ENCODE measurements around the gene WDFY1.

Gene WDFY1

DNA sequence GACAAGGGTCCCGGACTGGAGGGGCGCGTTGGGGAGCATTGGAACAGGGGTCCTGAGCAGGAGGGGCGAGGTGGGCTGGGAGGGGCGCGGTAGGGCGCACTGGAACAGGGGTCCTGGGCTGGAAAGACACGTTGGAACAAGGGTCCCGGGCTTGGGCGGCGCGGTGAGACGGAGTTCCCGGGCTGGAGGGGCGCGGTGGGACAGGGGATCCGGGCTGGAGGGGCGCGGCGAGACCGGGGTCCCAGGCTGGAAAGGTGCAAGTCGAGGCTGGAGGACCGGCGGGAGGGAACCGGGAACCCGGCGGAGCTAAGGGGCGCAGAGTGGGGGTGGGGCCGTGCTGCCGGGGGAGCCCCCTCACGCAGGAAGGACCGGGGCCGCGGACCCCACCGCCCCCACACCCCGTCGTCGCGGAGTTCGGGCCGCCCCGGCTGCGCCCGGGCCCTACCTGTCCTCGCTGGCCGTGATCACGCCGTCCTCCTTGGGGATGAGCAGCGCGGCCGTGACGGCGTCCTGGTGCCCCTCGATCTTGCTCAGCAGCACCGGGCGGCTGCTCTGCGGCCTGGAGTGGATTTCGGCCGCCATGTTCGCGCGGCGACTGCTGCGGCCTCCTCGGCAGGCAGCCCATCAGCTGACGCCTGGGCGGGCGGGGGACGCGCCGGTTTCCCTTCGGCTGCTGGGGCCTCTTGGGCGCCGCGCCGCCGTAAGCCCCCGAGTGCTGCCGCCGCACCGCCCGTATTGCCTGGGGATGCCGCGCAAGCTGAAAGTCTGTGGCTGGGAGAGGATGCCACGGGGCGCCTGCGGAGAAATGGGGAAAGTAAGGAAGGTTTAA, at the start of gene WDFY1:
Gene WDFY1 (minus strand): TSS at position 633 of the 829 bp plus-strand sequence. CDS start 51 bp downstream, at position 582.
- DNase-seq (ENCODE audit: low read depth in 1 of 2, low spot score in 1 of 2), result peak; percentile 61 to 73

- no peak for DNase-seq (ENCODE audit: low read depth in 1 of 2, low spot score in 1 of 2)
Observed at GRCh38 chr2:223994562-223995162, 49.5 kb upstream of the WDFY1 start.

- peak; percentile 8 to 19 for DNase-seq (ENCODE audit: low read depth in 1 of 2, low spot score in 1 of 2)
Observed at GRCh38 chr2:223993634-223994232, 48.6 kb upstream of the WDFY1 start.

DNA sequence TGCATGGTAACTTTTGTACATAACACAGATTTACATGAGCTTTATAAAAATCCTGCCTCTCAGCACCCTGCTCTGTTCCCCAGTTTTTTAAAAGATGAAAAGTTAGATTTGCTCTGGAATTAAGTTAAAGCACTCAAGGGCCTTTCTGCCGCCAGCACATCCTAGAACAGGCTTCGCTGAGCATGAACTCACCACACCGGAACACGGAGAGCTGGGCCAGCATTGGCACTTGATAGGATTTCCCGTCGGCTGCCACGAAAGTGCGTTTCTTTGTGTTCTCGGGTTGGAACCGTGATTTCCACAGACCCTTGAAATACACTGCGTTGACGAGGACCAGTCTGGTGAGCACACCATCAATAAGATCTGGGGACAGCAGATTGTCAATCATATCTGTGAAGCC, 46.5 kb upstream of the WDFY1 start:
- DNase-seq (ENCODE audit: low read depth in 1 of 2, low spot score in 1 of 2), result no peak

DNA sequence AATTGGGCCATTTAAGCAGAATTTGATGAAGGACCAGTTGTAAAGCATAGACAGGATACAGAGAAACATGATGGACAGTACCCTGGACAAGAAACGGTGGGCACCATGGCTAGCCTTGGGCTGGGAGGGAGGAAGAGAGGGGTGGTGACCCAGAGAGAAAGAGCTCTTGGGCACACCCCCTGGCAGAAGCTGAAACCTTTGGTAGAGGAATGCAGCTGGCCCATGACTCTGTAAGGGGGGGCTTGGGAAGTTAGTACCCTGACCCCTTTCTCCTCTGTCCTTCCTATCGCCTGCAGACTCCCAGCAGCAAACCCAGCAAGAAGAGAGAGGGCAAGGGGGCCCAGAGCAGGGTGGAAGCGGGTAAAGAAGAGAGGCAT, 44.7 kb upstream of the WDFY1 start:
- no peak for DNase-seq (ENCODE audit: low read depth in 1 of 2, low spot score in 1 of 2)

DNA sequence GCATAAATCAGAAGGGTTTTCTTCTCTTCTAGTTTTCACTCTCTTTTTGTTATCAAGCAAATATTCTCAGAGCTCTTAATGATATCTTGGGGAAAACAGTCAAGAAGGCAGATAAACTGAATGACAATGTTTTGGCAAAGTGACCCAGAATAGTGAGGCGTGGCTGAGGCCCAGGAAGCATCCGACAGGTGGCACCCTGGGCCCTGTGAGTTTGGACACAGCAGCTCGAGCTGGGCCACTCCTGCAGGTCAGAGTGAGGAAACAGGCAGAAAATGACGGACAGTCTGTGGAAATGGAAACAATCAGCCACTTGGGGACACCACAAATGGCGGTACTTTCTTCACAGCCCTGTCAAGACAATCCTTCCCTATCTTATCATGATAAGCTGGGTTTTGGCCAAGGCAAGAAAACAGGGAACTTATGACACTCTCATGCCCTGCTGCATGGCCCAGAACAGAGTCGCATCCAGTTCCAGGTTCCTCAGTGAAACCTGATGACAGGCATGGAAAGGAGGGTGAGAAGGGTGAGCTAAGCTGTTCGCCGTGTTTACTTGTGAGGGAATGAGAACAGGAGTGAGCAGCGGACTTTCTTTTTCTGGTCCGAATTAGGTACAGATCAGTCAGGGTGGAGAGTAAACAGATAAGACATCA, 44.2 kb upstream of the WDFY1 start:
- DNase-seq (ENCODE audit: low read depth in 1 of 2, low spot score in 1 of 2), result no peak

GRCh38 chr2:223981241-223981640, 36.1 kb upstream of the WDFY1 start:
- no peak for DNase-seq (ENCODE audit: low read depth in 1 of 2, low spot score in 1 of 2)

DNA sequence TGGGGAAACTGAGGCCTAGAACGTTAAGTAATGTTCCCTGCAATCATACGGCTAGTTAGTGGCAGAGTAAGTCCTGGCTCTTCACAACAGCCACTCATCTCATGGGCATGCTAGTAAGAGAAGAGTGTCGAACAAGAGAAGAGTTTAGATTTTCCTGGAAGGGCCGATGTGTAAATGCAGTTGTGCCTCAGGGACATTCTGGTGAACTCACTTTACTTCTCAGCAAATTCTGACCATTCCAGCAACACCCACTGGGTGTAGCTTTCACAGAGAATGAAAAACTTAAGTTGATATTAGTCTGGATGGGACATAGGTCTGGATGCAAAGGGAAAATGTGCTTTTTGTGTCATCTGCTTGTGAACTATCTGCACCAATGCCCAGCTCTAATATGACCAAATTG, 35.7 kb upstream of the WDFY1 start:
- DNase-seq (ENCODE audit: low read depth in 1 of 2, low spot score in 1 of 2), result no peak

DNA sequence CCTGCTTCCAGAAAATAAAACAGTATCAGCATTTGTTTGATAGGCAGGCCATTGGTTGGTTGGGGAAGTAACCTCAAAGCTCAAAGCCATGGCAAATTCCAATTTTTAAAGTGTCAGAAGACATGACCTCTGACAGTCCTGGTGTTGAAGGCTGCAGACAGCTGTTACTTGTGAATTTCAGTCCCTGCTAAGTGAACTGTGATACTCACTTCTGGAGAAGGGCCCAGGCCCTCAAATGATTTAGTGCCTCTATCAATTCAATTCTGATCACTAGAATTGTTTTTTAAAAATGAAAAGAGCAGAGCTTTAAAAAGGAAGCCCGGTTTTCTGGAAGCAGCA, 35.2 kb upstream of the WDFY1 start:
- DNase-seq (ENCODE audit: low read depth in 1 of 2, low spot score in 1 of 2), result no peak

DNA sequence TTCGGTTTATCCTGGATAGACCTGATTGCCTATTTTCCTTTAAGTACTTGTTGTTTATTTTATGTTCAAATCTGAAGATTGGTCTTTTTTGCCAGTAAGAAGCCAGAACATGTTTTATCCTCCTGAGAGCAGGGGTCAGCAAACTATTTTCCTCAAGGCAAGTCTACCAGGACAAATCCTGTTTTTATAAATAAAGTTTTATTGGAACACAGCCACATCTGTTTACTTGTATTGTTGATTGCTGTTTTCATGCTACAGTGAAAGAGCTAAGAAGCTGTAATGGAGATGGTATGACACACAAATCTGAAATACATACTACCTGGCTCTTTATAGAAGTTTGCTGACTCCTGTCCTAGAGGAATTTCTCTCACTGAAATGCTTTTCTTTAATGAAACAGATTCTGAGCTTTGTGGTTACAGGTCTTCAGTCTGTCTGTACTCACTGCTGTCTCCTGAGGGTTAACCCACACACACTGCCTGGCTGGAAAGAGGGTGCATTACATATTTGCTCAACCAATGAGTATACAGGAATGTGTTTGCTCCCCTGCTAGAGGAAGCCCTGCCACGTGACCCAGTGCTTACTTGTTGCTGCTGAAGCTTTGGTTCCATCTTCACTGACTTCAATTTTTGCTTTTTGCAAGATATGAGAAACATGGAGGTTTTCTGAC, 34.7 kb upstream of the WDFY1 start:
- DNase-seq (ENCODE audit: low read depth in 1 of 2, low spot score in 1 of 2), result no peak

DNA sequence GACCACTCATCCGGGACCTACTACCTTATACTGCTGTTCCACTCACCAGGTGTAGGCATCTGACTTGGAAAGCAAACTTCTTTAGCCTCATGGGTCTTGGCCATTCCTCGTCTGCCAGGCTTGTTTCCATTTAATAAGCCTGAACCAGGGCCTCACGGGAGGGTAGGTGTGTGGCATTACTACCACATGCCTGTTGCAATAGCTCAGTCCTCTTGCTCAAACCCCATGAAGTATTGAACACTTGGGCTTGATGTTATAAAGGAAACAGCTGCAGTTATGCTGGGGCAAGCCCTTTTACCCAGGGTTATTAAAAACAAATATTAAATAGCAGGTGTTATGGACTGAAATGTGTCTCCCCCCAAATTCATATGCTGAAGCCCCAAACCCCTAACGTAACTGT, 33.3 kb upstream of the WDFY1 start:
- no peak for DNase-seq (ENCODE audit: low read depth in 1 of 2, low spot score in 1 of 2)

DNA sequence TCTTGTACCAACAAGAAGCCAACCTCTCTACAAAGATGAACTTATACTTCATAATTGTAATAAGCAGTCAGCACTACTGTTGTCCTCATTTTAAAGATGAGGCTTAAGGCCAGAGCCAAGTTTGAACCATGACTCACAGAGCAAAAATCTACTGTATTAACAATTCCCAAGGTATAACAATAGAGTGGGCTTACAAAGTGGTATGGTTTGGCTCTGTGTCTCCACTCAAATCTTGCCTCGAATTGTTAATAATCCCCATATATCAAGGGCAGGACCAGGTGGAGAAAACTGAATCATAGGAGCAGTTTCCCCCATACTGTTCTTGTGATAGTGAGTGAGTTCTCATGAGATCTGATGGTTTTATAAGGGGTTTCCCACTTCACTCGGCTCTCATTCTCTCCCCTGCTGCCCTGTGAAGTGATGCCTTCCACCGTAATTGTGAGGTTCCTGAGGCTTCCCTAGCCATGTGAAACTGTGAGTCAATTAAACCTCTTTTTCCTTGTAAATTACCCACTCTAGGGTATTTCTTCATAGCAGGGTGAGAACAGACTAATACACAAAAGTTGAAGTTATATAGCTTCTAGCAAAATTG, 31.6 kb upstream of the WDFY1 start:
- no peak for DNase-seq (ENCODE audit: low read depth in 1 of 2, low spot score in 1 of 2)

GRCh38 chr2:223973606-223974005, 28.5 kb upstream of the WDFY1 start:
- DNase-seq (ENCODE audit: low read depth in 1 of 2, low spot score in 1 of 2), result no peak

- DNase-seq (ENCODE audit: low read depth in 1 of 2, low spot score in 1 of 2), result no peak
Observed at GRCh38 chr2:223972656-223973102, 27.5 kb upstream of the WDFY1 start.

- no peak for DNase-seq (ENCODE audit: low read depth in 1 of 2, low spot score in 1 of 2)
Observed at GRCh38 chr2:223971731-223972130, 26.6 kb upstream of the WDFY1 start.

GRCh38 chr2:223970343-223971128, 25.4 kb upstream of the WDFY1 start:
- DNase-seq (ENCODE audit: low read depth in 1 of 2, low spot score in 1 of 2), result peak in 1 of 2 donors; percentile 13

GRCh38 chr2:223969856-223970255, 24.7 kb upstream of the WDFY1 start:
- no peak for DNase-seq (ENCODE audit: low read depth in 1 of 2, low spot score in 1 of 2)

GRCh38 chr2:223969315-223969714, 24.2 kb upstream of the WDFY1 start:
- DNase-seq (ENCODE audit: low read depth in 1 of 2, low spot score in 1 of 2), result no peak

DNA sequence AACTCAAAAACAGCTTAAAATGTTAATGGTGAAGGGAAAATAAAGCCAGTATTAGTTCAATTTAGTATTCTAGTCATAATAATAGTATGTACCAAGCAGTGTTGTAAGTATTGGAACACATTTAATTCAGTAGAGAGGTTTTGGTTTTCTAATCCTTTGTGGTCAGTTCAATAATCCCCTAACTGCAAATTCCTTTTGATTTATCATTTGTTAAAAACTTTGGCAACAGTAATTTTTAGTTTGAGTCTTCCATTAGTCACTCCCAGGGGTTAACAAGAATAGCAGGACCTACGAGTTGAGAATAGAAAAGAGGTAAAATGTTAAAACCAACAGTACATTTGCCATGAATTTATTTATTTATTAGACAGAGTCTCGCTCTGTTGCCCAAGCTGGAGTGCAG, 22.8 kb upstream of the WDFY1 start:
- no peak for DNase-seq (ENCODE audit: low read depth in 1 of 2, low spot score in 1 of 2)

DNA sequence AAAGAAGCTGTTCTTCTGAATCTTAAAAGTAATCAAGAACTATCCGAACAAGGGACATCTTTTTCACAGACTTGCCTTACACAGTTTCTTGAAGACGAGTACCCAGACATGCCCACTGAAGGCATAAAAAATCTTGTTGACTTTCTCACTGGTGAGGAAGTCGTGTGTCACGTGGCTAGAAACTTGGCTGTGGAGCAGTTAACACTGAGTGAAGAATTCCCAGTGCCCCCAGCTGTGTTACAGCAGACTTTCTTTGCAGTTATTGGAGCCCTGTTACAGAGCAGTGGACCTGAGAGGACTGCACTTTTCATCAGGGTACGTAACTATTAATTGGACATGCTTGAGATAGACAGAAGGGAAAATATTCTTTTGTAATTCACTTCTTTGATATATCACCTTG, 14.6 kb upstream of the WDFY1 start:
- DNase-seq (ENCODE audit: low read depth in 1 of 2, low spot score in 1 of 2), result no peak

All from stimulated activated CD4-positive, alpha-beta T cell treated with anti-CD3 and anti-CD28 coated beads, Interleukin-15, amount 100 ng/mL, for 1 hour (primary cell).